Measurements from ENCODE around the gene GEMIN8. TPM values are rescaled to one million over a fixed set of nuclear protein-coding genes. Genes with fewer than 3 reads are reported as not detected.

The GEMIN8 gene
- total and polyA plus RNA-seq, 10 donors, result 11.6 to 20.6 (median 14.6) TPM

- no peaks in the 10 kb centered on the region for H3K9me3 ChIP-seq
- intact Hi-C loops (cut with DNase I; ENCODE audit: low total_unique reads), result no loop called here
- no peak for TF ChIP-seq POLR2A (IDR thresholded peaks at IDR 0.05)
- WGBS, 5 donors, result 87 to 94% (median 93%) methylated on average over 8 to 21 of the region's 21 CpGs
- H3K27ac ChIP-seq, result no peak overlapping the region
- no peak for DNase-seq
- H3K36me3 ChIP-seq, result no peaks in the 10 kb centered on the region
- H3K27me3 ChIP-seq (replicated peaks in 1 of 7), result peaks cover 0 to 16% (median 0%) of the 10 kb centered on the region in 7 donors
- no peak overlapping the region for H3K4me3 ChIP-seq
- no peaks in the 10 kb centered on the region for H3K4me1 ChIP-seq
Observed at GRCh38 chrX:14065800-14066199, 36.1 kb upstream of the GEMIN8 start.

- H3K4me3 ChIP-seq, result no peak overlapping the region
- TF ChIP-seq CTCF (IDR thresholded peaks at IDR 0.05 in 8 of 11, conservative IDR thresholded peaks at IDR 0.05 in 3 of 11), result no peak
- TF ChIP-seq POLR2A (IDR thresholded peaks at IDR 0.05), result no peak
- TF ChIP-seq POLR2AphosphoS5 (IDR thresholded peaks at IDR 0.05), result no peak
- H3K27me3 ChIP-seq (replicated peaks in 1 of 7), result peaks cover 0 to 17% (median 0%) of the 10 kb centered on the region in 7 donors
- DNase-seq, result no peak
- 73 to 90% (median 89%) methylated on average over 19 of the region's 19 CpGs for WGBS, 5 donors
- intact Hi-C loops (cut with DNase I; ENCODE audit: low total_unique reads), result no loop called here
- H3K27ac ChIP-seq, result no peak overlapping the region
- no peaks in the 10 kb centered on the region for H3K4me1 ChIP-seq
- no peaks in the 10 kb centered on the region for H3K9me3 ChIP-seq
- no peaks in the 10 kb centered on the region for H3K36me3 ChIP-seq
Observed at GRCh38 chrX:14064626-14065432, 35.1 kb upstream of the GEMIN8 start.

DNA sequence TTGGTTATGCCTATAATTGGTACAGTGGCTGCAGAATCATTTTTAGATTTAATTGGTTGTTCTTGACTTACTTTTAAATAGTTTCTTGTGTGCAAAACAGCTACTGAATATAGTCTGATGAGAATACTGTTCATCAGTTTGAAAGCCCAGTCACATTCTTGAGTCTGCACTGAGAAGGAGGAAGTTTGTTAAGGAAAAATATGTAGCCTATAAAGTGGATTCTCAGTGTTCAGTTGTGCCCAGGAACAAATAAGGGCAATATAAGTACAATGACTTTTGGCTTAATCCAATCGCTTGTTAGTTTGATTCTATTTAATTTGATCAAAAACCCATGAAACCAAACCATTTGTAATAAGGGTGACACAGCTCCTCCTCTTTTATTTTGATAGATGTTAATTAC, 32.8 kb upstream of the GEMIN8 start:
- DNase-seq, result no peak
- H3K4me1 ChIP-seq, result no peaks in the 10 kb centered on the region
- H3K27me3 ChIP-seq (replicated peaks in 1 of 7), result peaks cover 0 to 12% (median 0%) of the 10 kb centered on the region in 7 donors
- no peak overlapping the region for H3K4me3 ChIP-seq
- WGBS, 5 donors, result 70 to 100% (median 86%) methylated on average over 1 of the region's 1 CpG
- no peak overlapping the region for H3K27ac ChIP-seq
- no peaks in the 10 kb centered on the region for H3K9me3 ChIP-seq
- no peaks in the 10 kb centered on the region for H3K36me3 ChIP-seq
- TF ChIP-seq POLR2A (IDR thresholded peaks at IDR 0.05) (no peak), POLR2AphosphoS5 (IDR thresholded peaks at IDR 0.05) (no peak)
- intact Hi-C loops (cut with DNase I; ENCODE audit: low total_unique reads), result no loop called here

- Histone ChIP-seq H3K4me3 (no peak overlapping the region), H3K36me3 (no peaks in the 10 kb centered on the region), H3K27me3 (replicated peaks in 1 of 7) (peaks cover 0 to 19% (median 0%) of the 10 kb centered on the region in 7 donors), H3K27ac (no peak overlapping the region), H3K9me3 (no peaks in the 10 kb centered on the region), H3K4me1 (no peaks in the 10 kb centered on the region)
- no peak for DNase-seq
- intact Hi-C loops (cut with DNase I; ENCODE audit: low total_unique reads), result no loop called here
- WGBS, 5 donors, result 19 to 89% (median 75%) methylated on average over 1 of the region's 1 CpG
- TF ChIP-seq POLR2AphosphoS5 (IDR thresholded peaks at IDR 0.05), result no peak
- no peak for TF ChIP-seq CTCF (IDR thresholded peaks at IDR 0.05 in 8 of 11, conservative IDR thresholded peaks at IDR 0.05 in 3 of 11)
- no peak for TF ChIP-seq POLR2A (IDR thresholded peaks at IDR 0.05)
Observed at GRCh38 chrX:14056206-14056605, 26.5 kb upstream of the GEMIN8 start.

DNA sequence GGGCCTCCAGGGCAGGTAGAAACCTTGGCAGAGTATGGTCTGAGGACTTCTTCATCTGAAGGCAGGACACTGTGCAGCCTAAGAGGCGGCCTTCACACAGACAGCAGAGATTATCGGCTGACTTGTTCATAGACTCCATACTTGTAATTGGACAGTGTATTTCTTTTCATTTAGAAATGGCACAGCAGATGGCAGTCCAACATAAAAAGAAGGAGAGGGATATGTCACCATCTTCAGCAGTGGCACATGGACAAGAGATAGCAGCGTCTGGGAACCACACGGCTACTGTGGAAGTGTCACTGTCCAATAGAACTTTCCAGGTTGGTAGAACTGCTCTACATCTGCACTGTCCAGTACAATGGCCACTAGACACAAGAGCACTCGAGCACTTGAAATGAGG, 21.7 kb upstream of the GEMIN8 start:
- Histone ChIP-seq H3K36me3 (no peaks in the 10 kb centered on the region), H3K4me3 (no peak overlapping the region), H3K9me3 (peaks cover 0 to 5% (median 0%) of the 10 kb centered on the region in 8 donors), H3K27me3 (replicated peaks in 1 of 7) (peaks cover 0 to 31% (median 4%) of the 10 kb centered on the region in 7 donors), H3K4me1 (no peaks in the 10 kb centered on the region), H3K27ac (no peak overlapping the region)
- intact Hi-C loops (cut with DNase I; ENCODE audit: low total_unique reads), result no loop called here
- WGBS, 5 donors, result 62 to 83% (median 70%) methylated on average over 5 of the region's 5 CpGs
- no peak for DNase-seq
- TF ChIP-seq CTCF (IDR thresholded peaks at IDR 0.05 in 8 of 11, conservative IDR thresholded peaks at IDR 0.05 in 3 of 11) (no peak), POLR2AphosphoS5 (IDR thresholded peaks at IDR 0.05) (no peak), POLR2A (IDR thresholded peaks at IDR 0.05) (no peak)
